HT1080 (cell line): Measurements from ENCODE around the gene TP53I3. TPM values are rescaled to one million over a fixed set of nuclear protein-coding genes. Genes with fewer than 3 reads are reported as not detected.
"Not testable (repeated sequence)": the region's sequence is repeated elsewhere in the genome, so short reads cannot be mapped to it uniquely, and the experiment has no call there.

Source experiments
- DNase-seq: peaks from one replicate; pipeline ENCODE4 v3.0.0-alpha.2; 2015; ENCODE audit warnings: low read depth
- small RNA-seq: library from RNA; depleted of rRNA; stranded (forward); fragments of <200 nt; gene quantifications from one replicate; pipeline ENCODE3, GENCODE V24; 2014
- total RNA-seq: library from RNA; depleted of rRNA; stranded (reverse); fragments of >200 nt; shearing (Covaris generic); gene quantifications from 2 replicates; pipeline ENCODE4 v1.2.3, GENCODE V29; 2014; rRNA removed

The TP53I3 gene
- total RNA-seq, 1 experiment from 2014 or later, result 57.1 TPM

DNA sequence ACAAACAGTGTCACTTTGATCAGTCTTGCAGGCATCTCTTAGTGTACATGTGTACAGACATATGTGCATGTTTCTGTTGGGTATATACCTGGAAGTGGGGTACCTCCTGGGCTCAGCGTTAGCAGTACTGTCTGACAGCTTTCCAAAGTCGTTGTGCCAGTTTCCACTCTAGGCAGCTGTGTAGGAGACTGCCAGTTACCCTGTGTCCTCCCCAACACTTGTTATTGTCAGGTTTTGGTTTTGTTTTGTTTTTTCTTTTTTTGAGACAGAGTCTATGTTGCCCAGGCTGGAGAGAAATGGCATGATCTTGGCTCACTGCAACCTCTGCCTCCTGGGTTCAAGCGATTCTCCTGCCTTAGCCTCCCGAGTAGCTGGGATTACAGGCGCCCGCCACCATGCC, 28.9 kb downstream of the TP53I3 start:
- DNase-seq, result no peak

DNA sequence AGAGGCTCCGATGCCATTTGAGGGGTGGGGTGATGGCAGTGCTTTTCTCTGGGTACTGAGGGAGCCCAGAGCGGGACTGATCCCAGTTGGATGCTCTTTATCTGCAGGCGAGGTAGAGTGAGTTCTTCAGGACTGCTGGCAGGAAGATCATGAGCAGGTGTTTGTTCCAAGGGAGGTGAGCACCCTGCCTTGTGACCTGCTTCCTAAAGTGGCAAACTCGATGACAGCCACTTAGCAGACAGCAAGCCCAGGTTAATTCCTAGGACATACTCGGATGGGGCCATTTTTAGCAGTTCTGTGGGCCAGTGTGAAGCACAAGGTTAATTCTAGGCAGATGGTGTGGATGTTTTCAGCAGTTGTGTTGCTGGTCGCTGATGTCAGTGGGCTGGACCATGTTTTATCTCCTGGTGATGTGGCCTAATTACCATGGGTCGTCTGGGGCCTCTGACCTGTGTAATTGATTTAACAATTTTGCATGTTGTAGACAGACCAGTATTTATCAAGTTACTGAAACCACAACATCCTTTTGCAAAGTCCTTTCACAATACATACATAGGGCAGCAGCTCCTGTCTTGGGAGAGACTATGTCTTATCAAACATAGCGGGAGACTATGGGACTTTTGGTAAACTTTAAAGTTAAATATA, 30.1 kb downstream of the TP53I3 start:
- DNase-seq, result no peak

DNA sequence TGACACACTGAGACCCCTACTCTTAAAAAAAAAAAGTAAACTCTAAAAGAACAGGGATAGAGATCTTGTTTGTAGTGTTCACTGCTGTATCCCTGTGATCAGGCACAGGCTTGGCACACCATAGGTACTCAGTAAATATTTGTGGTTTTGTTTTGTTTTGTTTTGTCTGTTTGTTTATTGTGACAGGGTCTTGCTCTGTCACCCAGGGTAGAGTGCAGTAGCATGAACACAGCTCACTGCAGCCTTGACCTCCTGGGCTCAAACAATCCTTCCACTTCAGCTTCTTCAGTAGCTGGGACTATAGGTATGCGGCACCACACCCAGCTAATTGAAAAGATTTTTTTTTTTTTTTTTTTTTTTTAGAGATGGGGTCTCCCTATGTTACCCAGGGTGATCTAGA, 31.7 kb downstream of the TP53I3 start:
- no peak for DNase-seq

DNA sequence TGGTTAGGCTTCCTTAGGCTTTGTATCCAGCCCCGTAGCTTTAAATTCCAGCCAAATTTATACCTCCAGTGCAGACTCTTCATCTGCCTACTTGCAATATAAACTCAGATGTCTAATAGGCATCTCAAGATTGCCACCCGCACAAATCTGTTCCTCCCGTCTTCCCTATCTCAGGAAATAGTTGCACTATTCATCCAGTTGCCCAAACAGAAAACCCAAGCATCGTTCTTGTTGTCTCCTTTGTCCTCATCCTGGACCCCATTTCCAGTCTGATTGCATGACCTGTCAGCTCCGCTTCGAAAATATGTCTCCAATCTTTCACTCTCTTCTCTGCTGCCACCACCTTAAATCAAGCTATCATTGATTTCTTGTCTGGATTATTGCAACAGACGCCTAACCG, 32.8 kb downstream of the TP53I3 start:
- no peak for DNase-seq

DNA sequence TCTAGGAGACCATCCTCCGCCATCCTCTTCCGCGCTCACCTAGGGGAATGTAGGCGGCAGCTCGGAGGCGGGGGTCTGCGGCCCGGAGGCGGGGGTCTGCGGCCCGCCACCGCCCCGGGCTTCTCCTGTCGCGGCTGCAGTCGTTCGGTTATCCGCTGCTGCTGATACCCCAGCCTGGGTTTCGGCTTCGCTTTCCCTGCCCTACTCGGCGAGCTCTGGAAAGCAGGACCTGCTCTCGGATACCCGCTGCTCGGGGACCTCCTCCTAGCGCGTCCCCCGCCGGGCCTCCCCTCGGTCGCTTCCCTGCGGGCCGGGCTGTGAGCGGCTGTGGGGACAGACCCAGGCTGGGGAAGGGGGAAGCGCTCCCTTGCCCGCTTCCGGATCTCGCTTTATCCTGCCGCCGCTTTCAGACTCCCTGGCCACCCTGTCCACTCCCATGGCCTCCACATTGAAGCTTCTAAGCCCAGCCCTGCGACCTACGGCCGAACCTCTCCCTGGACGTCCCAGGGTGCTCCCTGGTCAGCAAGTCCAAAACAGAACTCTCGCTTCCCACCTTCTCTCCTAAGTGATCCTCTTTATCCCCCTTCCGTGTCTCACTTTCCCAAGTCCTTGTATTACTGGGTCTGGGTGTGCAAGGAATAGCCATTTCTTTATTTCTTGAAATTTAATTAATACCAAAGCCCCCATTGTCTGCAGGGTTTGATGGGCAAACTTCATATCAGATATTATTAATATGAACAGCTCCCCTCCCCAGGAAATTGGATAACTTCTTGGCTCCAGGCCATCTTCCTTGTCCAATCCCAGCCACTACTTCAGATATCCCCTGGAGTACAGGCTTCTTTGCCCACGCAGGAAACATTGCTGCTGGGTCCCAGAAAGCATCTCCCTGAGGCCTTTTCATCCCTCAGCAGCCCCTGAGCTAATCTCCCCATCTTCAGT, 34.3 kb downstream of the TP53I3 start:
- no peak for DNase-seq

DNA sequence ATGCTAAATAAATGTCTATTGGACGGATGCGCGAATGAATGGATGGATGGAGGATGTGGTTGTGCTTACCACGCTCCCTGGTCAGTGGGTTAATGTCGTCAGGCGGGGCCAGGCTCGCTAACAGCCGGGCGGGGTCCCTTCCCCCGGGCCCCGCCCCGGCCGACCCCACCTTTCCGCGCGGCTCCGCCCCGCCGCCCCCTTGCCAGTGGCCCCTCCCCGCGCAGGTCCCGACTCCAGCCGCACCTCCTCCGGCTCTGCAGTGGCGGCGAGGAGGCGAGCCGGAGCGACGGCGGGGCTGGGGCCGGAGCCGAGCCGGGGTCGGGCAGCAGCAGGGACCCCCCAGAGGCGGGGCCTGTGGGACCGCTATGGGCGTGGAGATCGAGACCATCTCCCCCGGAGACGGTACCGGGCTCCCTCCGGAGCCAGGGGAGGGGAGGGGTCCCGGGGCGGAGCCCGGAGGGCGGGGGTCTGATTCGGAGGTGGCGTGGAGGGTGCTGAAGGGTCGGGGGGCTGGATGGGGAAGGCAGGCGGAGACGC, 35.1 kb downstream of the TP53I3 start, which contains the start of gene FKBP1B:
Gene FKBP1B (plus strand): TSS at position 257 of the 537 bp plus-strand sequence. CDS start 109 bp downstream, at position 366.
- DNase-seq, result peak; percentile 49

DNA sequence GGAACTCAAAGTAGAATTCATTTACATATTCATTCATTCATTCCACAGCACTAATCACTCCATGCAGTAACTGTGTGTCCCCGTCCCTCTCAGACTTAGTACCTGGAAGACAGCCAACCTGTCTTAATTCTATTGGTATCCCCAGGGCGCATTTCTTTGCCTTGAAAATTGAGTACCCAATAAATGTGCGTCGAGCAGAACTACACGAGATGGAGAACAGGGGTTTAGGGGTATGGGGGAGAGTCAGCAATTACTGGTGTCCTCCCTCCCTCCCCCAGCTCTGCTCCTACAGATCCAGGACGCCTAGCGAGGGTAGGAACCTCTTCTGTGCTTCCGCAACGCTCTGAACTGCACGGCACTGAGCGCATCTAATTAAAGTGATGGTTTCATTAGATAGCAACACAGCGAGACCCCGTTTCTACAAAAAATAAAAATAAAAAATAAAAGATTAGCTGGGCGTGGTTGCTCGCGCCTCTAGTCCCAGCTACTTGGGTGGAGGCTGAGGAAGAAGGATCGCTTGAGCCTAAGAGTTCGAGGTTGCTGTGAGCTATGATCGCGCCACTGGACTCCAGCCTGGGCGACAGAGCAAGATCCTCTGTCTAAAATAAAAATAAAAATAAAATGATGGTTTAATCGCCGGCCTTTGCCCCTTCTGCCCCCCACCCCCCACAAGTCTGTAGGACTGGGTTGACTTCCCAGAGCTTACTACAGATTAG, 35.7 kb downstream of the TP53I3 start:
- DNase-seq, result peak; percentile 21

DNA sequence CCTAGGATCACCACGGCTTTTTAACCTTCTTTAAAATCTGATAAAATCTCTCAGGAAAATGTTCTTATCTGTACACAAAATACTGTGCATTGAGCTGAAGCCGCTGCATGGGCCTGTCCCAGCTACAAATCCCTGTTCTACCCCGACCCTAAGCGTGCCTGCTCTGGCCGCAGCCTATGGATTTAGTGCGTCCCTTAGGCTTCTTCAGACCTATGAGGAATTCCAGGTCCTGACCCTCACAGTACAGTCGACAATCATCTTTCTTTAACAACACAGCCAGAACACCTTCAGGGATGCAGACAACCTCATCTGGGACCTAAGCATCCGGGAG, 37.0 kb downstream of the TP53I3 start:
- DNase-seq, result no peak

DNA sequence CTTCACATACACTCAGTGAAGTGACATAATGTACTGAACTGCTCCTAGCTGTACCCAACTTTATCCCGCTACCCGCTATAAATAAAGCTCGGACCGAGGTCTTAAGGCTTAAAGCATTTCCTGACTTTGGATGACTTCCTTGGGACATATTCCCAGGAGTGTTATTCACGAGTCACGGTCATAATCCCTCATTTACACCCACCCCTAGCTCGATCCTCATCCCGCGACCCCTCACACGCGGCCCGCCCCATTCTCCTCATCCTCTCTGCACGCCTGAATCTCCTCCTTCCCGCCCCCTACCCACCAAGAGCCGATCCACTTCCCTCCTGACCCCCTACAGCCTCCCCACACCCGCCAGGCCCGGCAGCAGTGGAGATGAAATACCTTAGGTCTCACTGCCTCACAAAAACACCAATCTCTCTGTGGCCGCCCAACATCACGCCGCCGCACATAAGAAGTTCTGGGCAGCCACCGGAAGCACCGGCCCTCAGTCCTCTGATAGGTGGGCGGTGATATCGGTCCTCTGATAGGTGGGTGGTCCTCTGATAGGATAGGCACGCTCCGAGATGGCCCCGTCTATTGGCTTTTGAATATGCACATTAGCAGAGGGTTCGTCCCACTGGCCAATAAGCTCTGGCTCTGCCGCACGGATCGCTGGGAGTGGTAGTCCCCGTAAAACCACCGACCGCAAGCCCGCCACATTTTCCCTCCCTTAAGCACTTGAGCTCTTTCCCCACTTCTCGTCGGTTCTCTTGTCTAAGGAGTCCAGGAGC, 37.5 kb downstream of the TP53I3 start, which contains the start of gene WDCP:
Gene WDCP (minus strand): TSS at position 462 of the 773 bp plus-strand sequence. CDS start 7,897 bp downstream, outside the sequence.
- DNase-seq, result peak; percentile 99

DNA sequence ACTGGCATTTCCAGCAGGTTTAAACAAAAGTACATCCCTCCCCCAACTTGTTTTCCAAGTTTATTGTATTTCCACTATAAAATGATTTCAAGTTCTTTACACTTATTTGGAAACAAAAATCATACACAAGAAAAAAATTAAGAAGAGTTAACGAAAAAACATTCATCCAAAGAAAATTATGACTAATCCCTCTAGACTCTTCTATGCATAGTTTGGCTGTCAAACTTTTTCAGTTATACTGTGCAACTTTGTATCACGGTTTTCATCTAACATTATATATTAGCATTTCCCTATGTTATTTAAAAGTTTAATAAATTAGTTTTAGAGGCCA, 38.1 kb downstream of the TP53I3 start:
- DNase-seq, result no peak

DNA sequence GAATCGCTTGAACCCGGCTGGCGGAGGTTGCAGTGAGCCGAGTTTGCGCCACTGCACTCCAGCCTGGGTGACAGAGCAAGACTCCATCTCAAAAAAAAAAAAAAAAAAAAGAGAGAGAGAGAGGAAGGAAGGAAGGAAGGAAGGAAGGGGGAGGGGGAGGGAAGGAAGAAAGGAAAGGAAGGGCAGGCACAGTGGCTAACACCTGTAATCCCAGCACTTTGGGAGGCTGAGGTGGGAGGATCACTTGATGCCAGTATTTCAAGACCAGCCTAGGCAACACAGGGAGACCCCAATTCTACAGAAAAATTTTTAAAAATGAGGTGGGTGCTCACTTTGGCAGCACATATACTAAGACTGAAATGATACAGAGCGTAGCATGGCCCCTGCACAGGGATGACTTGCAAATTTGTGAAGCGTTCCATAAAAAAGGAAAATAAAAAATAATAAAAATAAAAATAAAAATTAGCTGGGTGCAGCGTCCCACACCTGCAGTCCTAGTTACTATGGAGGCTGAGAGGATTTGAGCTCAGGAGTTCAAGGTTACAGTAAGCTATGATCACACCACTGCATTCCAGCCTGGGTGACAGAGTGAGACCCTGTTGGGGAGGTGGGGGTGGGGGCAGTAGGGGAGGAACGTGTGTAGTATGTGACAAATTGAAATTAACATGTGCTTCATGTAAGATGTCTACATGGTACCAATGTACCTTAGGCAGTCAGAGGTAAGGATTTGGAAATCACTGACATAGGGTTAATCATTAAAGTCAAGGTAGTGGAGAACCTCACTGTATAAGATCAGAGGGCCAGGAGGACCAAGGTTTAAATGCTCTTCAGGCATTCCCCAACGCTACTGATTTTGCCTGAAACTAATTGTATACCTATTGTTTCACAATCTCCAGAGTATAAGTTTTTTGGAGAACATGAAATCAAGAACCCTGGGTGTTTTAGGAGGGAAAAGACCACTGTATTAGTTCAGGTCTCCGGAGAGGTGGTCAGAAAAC, 38.8 kb downstream of the TP53I3 start:
- DNase-seq, result no peak

DNA sequence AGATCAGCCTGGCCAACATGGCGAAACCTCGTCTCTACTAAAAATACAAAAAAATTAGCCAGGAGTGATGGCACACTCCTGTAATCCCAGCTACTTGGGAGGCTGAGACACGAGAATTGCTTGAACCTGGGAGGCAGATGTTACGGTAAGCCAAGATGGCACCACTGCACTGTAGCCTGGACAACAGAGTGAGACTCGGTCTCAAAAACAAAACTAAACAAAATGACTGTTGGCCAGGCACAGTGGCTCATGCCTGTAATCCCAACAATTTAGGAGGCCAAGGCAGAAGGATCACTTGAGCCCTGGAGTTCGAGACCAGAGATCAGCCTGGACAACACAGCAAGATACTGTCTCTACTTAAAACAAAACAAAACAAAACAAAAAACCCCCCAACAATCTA, 41.5 kb downstream of the TP53I3 start:
- not testable (repeated sequence) for DNase-seq

DNA sequence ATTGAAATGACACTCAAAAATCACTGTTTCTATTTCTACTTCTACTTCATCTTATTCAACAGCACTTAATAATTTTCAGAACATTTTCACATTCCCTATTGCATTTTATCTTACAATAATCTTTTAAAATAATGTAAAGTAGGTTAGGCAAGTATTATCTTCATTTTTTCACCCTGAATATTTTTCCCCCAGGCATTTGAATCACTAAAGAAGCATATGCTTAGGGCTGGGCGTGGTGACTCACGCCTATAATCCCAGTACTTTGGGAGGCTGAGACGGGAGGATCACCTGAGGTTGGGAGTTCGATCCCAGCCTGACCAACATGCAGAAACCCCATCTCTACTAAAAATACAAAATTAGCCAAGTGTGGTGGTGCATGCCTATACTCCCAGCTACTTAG, 44.1 kb downstream of the TP53I3 start:
- DNase-seq, result no peak

DNA sequence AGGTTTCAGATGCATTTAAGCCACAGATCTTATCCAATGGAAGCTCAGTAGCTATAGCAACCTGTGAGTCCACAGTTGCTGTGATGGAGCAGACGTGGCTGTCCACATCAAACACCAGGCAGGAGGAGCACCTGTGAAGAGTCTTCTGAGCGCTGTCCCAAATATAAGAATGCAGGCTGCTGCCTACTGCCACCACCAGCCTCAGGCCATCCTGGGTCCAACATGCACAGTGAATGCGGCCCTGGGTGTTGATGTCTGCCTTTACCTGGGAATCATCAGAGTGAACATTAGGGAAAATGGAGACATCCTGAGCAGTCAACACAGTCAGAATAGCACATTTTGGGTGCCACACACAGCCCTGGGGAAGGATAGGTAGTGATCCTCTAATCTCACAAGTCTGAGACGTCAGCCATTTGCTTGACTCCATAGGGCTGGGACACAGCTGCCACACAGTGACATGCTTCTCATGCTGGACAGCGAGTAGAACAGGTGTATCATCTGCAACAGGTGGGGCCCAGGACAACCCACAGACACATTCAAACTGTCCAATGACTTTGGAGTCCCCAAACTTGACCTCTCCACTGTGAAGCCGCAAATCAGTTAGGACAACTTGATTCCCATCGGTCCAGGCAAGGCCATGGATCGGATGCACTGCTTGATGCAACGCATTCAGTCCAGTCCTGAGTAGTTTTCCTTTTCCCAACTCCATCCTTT, 45.7 kb downstream of the TP53I3 start:
- DNase-seq, result no peak

Small RNA genes lying within 50 kb of the gene (small RNA-seq; reads per million reads assigned to genes)
- not detected for gene RNU6-370P

Other genes starting within 250 kb of the TP53I3 start
- gene ATAD2B, start 157.7 kb downstream of the TP53I3 start, total RNA-seq, result 2.2 and 6.8 TPM in 2 replicates
- gene UBXN2A, start 144.4 kb downstream of the TP53I3 start, total RNA-seq, result 9.9 and 11.3 TPM in 2 replicates
- 0.07 TPM in 1 of 2 replicates, not detected in the other for gene MFSD2B, start 74.7 kb downstream of the TP53I3 start, total RNA-seq
- 13.7 and 14.6 TPM in 2 replicates for gene WDCP, start 37.4 kb downstream of the TP53I3 start, total RNA-seq
- 0.56 and 0.63 TPM in 2 replicates for gene FKBP1B, start 35.1 kb downstream of the TP53I3 start, total RNA-seq
- 260 and 286 TPM in 2 replicates for gene SF3B6, start 8.5 kb downstream of the TP53I3 start, total RNA-seq
- 0.42 TPM in 1 of 2 replicates, not detected in the other for gene PFN4, start 38.5 kb upstream of the TP53I3 start, total RNA-seq
- gene FAM228B, start 38.6 kb upstream of the TP53I3 start, total RNA-seq, result 0.27 and 0.47 TPM in 2 replicates
- not detected in 2 replicates for gene FAM228A, start 90.2 kb upstream of the TP53I3 start, total RNA-seq